OCI-LY7 (cell line): ENCODE results near the gene RTN4RL2. TPM values are rescaled to one million over a fixed set of nuclear protein-coding genes. Genes with fewer than 3 reads are reported as not detected.

Experiments used
- BruUV-seq: library from RNA; stranded (reverse); fragments of 400-500 nt; replicated peaks from 2 replicates; lab custom pipeline; 2021; lab: Mats Ljungman, UMichigan
- CTCF ChIA-PET: fragments of 300-600 bp; sonication (Branson Sonifier 250); formaldehyde crosslinking; loops from one replicate; lab custom pipeline; 2022; ENCODE audit warnings: antibody characterized with exemption; ENCODE audit not compliant: unreplicated experiment; lab: Charles Lee
- POLR2A ChIA-PET: fragments of 300-600 bp; sonication (Branson Sonifier 250); formaldehyde crosslinking; loops from one replicate; lab custom pipeline; 2022; ENCODE audit warnings: antibody characterized with exemption; lab: Charles Lee
- DNase-seq: peaks from one replicate; pipeline ENCODE4 v3.0.0-alpha.2; 2015; ENCODE audit warnings: low spot score
- H2AFZ ChIP-seq: fragments of 200-600 bp; sonication (generic), shearing (Covaris generic); 2 replicates; pipeline ENCODE4 v1.6.1; 2014; ENCODE audit warnings: mild to moderate bottlenecking, antibody characterized with exemption, low read length, moderate library complexity
- H3K27ac ChIP-seq: fragments of 200-600 bp; sonication (generic); 2 replicates; pipeline ENCODE4 v1.5.1; 2014; ENCODE audit warnings: mixed run types, low read depth, mild to moderate bottlenecking, moderate library complexity, low read length, inconsistent platforms; ENCODE audit not compliant: poor library complexity, severe bottlenecking
- H3K36me3 ChIP-seq: fragments of 200-600 bp; sonication (generic); 2 replicates; pipeline ENCODE4 v1.6.1; 2014; ENCODE audit warnings: mild to moderate bottlenecking, antibody characterized with exemption, low read length, moderate library complexity, mixed read lengths; ENCODE audit not compliant: insufficient read depth
- H3K4me1 ChIP-seq: fragments of 200-600 bp; sonication (generic); 2 replicates; pipeline ENCODE4 v1.5.1; 2014; ENCODE audit warnings: mild to moderate bottlenecking, low read length; ENCODE audit not compliant: insufficient read depth, poor library complexity, severe bottlenecking
- H3K4me2 ChIP-seq: fragments of 200-600 bp; sonication (generic); 2 replicates; pipeline ENCODE4 v1.6.1; 2014; ENCODE audit warnings: mild to moderate bottlenecking, low read length
- H3K4me3 ChIP-seq: fragments of 200-600 bp; sonication (generic); 2 replicates; pipeline ENCODE4 v1.5.1; 2014; ENCODE audit warnings: mild to moderate bottlenecking, low read depth, low read length; ENCODE audit not compliant: poor library complexity, severe bottlenecking
- H3K79me2 ChIP-seq: fragments of 200-600 bp; sonication (generic); 2 replicates; pipeline ENCODE4 v1.6.1; 2016; ENCODE audit warnings: low read depth, mild to moderate bottlenecking, low read length, moderate library complexity, mixed read lengths; ENCODE audit not compliant: insufficient read depth
- H3K9me2 ChIP-seq: fragments of 200-600 bp; sonication (generic); 2 replicates; pipeline ENCODE4 v1.6.1; 2016; ENCODE audit warnings: mild to moderate bottlenecking, low read length, mixed read lengths; ENCODE audit not compliant: insufficient read depth
- H3K9me3 ChIP-seq: fragments of 200-600 bp; sonication (generic); 2 replicates; pipeline ENCODE4 v1.6.1; 2014; ENCODE audit warnings: mild to moderate bottlenecking, mixed run types, low read length, mixed read lengths
- H4K20me1 ChIP-seq: fragments of 200-600 bp; sonication (generic); 2 replicates; pipeline ENCODE4 v1.6.1; 2014; ENCODE audit warnings: mild to moderate bottlenecking, antibody characterized with exemption, low read length, moderate library complexity, mixed read lengths; ENCODE audit not compliant: insufficient read depth
- EZH2phosphoT487 ChIP-seq: fragments of 200-600 bp; sonication (generic); IDR thresholded peaks from 2 replicates; pipeline ENCODE4 v1.6.1; 2018; ENCODE audit warnings: low read depth, borderline replicate concordance, mild to moderate bottlenecking, mixed run types, antibody characterized with exemption, low read length, moderate library complexity, mixed read lengths
- intact Hi-C: fragments of 100-400 bp; cut with micrococcal nuclease; formaldehyde crosslinking; loops from one replicate; pipeline ENCODE4 v1.10.0; 2022; ENCODE audit not compliant: unreplicated experiment
- total RNA-seq, 2 experiments: library from RNA; depleted of rRNA in 1 of 2; stranded (reverse); fragments of >200 nt in 1 of 2; shearing (Covaris generic) in 1 of 2; gene quantifications; 2 replicates each; pipeline ENCODE4 v1.2.3, GENCODE V29; 2014 to 2022
- TF ChIP-seq, protein P1 (sequence below): fragments of 200-600 bp; sonication (generic); conservative IDR thresholded peaks from 2 replicates; pipeline ENCODE4 v1.5.1; 2014; ENCODE audit warnings: mild to moderate bottlenecking, antibody characterized with exemption, low read length, moderate library complexity, mixed read lengths

Gene RTN4RL2
- total RNA-seq, 2 experiments from 2014 or later = 0.25 to 4.2 TPM

DNA sequence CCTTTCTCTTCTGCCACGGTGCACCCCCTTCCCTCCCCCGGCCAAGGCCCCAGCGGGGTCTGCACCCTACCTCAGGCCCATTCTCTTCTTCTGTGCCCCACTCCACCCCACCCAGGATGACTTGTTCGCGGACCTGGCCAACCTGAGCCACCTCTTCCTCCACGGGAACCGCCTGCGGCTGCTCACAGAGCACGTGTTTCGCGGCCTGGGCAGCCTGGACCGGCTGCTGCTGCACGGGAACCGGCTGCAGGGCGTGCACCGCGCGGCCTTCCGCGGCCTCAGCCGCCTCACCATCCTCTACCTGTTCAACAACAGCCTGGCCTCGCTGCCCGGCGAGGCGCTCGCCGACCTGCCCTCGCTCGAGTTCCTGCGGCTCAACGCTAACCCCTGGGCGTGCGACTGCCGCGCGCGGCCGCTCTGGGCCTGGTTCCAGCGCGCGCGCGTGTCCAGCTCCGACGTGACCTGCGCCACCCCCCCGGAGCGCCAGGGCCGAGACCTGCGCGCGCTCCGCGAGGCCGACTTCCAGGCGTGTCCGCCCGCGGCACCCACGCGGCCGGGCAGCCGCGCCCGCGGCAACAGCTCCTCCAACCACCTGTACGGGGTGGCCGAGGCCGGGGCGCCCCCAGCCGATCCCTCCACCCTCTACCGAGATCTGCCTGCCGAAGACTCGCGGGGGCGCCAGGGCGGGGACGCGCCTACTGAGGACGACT lies 15.9 kb downstream of the RTN4RL2 start:
- no TSS peak for BruUV-seq
- Histone ChIP-seq H3K36me3 (no peaks in the 10 kb centered on the region), H3K9me2 (no peaks in the 10 kb centered on the region), H3K9me3 (no peaks in the 10 kb centered on the region), H4K20me1 (no peaks in the 10 kb centered on the region), H3K4me3 (no peak overlapping the region), H3K27ac (no peak overlapping the region), H2AFZ (no peak overlapping the region), H3K79me2 (no peaks in the 10 kb centered on the region), H3K4me2 (peak overlapping the region; percentile 27), H3K4me1 (peaks cover 33% of the 10 kb centered on the region)
- intact Hi-C loops = no loop called here
- ChIA-PET CTCF (interaction anchor here (1.2 kb wide), 1 partner anchor 35 kb away, joined by 3 read pairs; no protein-coding TSS in a partner anchor), POLR2A (no interaction called here)
- no peak for TF ChIP-seq EZH2phosphoT487
- TF ChIP-seq, protein P1, sequence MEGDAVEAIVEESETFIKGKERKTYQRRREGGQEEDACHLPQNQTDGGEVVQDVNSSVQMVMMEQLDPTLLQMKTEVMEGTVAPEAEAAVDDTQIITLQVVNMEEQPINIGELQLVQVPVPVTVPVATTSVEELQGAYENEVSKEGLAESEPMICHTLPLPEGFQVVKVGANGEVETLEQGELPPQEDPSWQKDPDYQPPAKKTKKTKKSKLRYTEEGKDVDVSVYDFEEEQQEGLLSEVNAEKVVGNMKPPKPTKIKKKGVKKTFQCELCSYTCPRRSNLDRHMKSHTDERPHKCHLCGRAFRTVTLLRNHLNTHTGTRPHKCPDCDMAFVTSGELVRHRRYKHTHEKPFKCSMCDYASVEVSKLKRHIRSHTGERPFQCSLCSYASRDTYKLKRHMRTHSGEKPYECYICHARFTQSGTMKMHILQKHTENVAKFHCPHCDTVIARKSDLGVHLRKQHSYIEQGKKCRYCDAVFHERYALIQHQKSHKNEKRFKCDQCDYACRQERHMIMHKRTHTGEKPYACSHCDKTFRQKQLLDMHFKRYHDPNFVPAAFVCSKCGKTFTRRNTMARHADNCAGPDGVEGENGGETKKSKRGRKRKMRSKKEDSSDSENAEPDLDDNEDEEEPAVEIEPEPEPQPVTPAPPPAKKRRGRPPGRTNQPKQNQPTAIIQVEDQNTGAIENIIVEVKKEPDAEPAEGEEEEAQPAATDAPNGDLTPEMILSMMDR = no peak
- DNase-seq = no peak

DNA sequence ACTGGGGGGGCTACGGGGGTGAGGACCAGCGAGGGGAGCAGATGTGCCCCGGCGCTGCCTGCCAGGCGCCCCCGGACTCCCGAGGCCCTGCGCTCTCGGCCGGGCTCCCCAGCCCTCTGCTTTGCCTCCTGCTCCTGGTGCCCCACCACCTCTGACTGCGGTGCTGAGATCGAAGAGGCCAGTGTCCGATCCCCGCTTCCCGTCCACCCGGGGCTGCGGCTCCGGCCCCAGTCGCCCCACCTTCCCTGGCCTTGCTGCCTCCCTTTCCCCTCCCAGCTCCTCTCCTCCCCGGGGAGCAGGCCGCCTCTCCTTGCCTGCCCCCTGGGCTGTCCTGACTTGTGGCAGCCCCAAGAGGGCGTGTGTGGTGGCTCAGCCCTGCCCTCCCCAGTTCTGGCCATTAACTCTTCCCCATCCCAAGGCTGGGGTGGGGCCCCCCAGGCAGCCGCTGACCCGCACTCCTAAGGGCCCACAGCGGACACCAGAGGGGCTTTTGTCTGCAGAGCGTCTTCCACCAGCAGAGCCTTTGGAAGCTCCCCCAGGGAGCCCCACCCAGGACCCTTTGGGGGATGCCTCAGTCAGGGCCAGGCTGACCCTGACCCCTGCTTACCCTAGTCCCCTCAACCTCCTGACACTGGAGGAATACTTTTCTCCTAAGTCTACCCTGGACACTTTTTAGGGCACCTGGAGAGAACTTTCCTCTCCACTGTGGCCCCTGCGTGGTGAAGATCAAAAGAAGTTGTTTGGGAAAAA lies 16.6 kb downstream of the RTN4RL2 start:
- H3K79me2 ChIP-seq = no peaks in the 10 kb centered on the region
- ChIA-PET CTCF (interaction anchor here (1.2 kb wide), 1 partner anchor 36 kb away, joined by 3 read pairs; no protein-coding TSS in a partner anchor), POLR2A (no interaction called here)
- no peaks in the 10 kb centered on the region for H3K36me3 ChIP-seq
- no peak overlapping the region for H3K27ac ChIP-seq
- no peaks in the 10 kb centered on the region for H3K9me2 ChIP-seq
- H3K9me3 ChIP-seq = no peaks in the 10 kb centered on the region
- peaks cover 38% of the 10 kb centered on the region for H3K4me1 ChIP-seq
- no peak overlapping the region for H3K4me3 ChIP-seq
- intact Hi-C loops = no loop called here
- no peak overlapping the region for H2AFZ ChIP-seq
- BruUV-seq = no TSS peak
- TF ChIP-seq, protein P1 = peak; percentile 66
- no peak for TF ChIP-seq EZH2phosphoT487
- H4K20me1 ChIP-seq = no peaks in the 10 kb centered on the region
- DNase-seq = peak; percentile 48
- H3K4me2 ChIP-seq = peak overlapping the region; percentile 27
